ENCODE results near the gene SNPH.

DNA sequence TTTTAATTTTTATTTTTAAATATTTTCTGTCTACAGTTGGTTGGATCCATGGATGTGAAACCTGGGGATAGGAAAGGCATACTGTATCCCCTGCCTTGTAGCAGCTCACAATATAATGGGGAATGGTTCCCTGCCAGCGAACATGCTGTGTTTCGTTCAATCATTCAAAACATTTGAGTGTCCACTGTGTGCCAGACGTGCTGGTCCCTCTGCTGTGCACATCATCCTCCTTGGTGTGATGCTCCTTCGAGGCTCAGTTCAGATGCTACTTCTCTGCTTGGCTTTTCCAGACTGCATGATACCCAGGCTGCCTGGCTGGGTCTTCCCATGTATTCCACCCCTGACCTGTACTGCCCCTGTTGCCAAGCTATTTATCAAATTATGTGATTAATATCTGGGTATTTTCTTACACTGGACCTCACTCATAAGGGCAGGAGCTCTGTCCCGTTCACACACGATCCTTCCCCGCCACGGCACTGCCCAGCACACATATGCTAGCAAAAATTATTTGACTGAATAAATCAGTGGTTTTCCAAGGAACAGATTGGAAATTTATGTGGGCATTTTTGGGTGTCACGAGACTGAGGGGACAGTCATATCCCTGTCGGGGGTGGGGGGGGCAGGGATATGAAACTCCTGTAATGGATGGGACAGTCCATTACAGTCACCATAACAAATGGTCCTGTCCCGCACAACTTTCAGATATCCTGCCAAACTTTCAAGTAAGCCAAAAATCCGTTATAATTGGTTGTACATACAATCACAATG is 57.9 kb downstream of the SNPH start:
- no peak for TF ChIP-seq CTCF (IDR thresholded peaks at IDR 0.05)
- no peak for TF ChIP-seq POLR2A (IDR thresholded peaks at IDR 0.05)
